Hippocampal formation (tissue), 2 donors: Measurements from ENCODE around the gene SERF2.
"Not testable (repeated sequence)": the region's sequence is repeated elsewhere in the genome, so short reads cannot be mapped to it uniquely, and the experiment has no call there.

Source experiments
- DNase-seq, 2 donors: peaks; one replicate each; lab custom pipeline; 2025; lab: John Stamatoyannopoulos, UW

SERF2 gene

DNA sequence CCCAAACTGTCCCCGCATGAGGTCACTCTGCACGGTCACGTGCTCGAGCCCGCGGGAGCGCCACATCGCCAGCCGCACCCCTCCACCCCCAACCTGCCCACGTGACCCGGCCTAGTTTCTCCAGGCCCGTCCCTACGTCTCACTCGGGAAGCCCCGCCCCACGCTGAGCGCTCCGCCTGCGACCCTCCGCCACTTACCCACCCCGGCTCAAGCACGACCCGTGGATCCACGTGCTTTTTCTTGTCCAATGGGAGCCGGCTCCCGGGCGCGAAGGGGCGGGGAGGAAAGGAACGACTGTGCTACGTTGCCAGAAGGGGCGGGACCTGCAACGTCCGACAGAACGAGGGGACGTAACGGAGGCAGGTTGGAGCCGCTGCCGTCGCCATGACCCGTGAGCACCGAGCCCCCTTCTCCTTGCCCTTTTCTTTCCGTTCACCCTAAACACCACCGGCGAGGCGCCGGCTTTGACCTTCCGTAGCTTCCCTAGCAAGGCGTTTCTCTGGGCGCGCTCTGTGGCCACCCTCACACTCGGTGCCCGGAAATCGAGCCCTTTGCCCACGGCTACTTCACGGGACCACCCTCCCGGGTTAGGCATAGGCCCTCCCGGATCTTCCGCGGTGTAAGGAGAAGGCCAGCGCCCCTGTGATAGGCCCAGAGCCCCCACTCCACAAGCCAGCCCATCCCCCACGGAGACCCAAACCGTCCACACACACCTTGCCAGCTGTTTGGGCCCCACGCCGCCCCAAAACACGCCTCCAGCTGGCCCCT is at the start of gene SERF2:
Gene SERF2 (plus strand): TSS at position 328 of the 768 bp plus-strand sequence. CDS start 57 bp downstream, at position 385.
- peak; percentile 99 to 100 for DNase-seq

DNA sequence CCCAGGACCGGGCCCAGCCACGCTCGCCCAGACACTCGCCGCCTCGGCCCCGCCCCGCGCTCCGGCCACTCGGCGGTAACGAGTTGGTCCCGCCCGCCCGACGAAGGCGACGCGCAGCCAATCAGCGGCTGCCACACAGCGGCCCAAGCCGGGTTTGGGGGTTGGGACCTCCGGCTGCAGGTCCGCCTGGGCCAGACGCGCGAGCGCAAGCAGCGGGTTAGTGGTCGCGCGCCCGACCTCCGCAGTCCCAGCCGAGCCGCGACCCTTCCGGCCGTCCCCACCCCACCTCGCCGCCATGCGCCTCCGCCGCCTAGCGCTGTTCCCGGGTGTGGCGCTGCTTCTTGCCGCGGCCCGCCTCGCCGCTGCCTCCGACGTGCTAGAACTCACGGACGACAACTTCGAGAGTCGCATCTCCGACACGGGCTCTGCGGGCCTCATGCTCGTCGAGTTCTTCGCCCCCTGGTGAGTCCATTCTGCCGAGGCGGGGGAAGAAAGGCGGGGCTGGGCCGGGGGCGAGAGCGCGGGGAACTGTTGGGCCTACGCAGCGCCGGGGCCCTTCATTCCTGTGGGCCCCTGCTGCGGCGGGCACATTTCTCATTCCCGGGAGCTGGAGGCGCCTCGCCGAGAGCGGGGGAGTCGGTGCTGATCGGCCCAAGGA is 45.7 kb upstream of the SERF2 start, which contains the start of gene PDIA3:
Gene PDIA3 (plus strand): TSS at position 194 of the 658 bp plus-strand sequence. CDS start 102 bp downstream, at position 296.
- peak; percentile 86 to 93 for DNase-seq

DNA sequence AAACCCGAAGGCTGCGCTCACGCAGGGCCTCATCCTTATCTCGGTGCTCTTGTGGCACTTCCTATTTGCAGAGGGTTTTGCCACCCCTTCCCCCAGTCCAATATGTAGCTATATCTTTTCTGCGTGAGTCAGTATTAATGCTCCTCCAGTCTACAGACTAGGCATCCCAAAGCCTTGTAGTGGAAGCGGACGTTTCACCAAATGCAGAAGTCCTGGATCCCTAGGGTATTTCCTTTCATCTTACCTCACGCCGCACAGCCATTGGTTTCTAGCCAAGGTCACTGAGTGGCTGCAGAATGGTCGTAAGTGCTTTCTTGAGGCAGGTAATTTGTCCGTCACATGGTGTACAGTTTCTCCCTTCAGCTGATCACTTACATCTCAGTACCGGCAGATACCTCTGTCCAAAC is 45.2 kb upstream of the SERF2 start:
- not testable (repeated sequence) for DNase-seq

DNA sequence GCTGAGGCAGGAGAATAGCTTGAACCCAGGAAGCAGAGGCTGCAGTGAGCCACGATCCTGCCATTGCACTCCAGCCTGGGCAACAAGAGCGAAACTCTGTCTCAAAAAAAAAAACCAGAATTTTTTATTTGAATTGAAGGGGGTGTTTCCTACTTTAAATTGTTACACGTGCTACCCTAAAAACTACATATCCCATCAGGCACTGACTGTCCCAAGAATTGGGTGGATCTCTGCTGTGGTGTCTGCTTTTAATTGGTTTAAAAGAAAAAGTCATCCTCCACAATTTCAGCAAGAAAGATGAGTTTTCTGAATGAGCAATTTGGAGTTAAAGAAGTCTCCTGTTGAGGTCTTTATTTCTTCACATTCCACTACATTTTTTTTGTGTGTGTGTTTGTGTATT is 43.7 kb upstream of the SERF2 start:
- no peak for DNase-seq

DNA sequence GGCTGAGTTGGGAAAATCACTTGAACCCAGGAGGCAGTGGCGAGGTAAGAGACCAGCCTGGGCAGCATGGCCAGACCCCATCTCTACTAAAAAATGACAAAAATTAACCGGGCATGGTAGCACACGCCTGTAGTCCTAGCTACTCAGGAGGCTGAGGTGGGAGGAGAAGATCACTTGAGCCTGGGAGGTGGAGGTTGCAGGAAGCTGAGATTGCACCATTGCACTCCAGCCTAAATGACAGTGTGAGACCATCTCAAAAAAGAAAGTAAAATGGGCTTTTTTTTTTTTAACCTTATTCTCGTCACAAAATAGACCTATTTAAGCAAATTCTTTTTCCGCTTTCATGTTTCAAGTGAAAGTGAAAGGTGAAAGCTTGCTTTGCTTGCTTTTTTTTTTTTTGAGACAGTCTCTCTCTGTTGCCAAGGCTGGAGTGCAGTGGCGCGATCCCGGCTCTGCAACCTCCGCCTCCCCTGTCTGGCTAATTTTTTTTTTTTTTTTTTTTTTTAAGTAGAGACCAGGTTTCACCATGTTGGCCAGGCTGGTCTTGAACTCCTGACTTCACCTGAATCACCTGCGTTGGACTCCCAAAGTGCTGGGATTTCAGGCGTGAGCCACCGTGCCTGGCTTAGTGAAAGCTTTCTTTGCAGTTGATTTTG is 42.3 kb upstream of the SERF2 start:
- DNase-seq: no peak

DNA sequence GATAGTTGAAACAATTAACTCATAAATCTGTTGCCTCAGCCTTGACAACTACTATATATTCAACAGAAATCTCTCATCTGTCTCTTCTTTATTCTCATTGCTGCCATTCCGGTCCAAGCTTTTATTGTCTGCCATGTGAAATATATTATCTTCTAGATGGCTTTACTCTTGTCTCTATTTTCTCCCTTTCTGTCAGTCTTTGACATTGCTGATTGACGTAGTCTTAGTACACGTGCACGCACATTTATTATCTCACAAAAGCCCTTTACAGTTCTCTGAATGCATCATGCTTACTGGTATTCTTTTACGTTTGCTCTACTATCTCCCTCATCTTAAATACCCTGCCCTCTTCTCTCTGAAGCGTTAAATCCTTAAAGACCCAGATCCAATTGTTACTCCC is 40.2 kb upstream of the SERF2 start:
- no peak for DNase-seq

DNA sequence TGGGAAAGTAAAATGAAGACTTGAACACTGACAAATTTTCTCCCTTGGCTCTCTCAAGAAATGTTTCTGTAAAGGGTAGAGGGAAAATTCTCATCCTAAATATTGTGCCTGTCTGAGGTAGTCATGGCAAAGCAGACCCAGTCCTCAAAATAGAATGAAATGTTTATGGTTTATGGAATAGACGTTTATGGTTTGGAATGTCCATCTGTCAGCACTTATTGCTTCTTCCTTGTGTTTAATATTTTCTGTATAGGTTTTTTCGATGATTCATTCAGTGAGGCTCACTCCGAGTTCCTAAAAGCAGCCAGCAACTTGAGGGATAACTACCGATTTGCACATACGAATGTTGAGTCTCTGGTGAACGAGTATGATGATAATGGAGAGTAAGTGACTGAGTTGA is 29.3 kb upstream of the SERF2 start:
- DNase-seq: no peak

DNA sequence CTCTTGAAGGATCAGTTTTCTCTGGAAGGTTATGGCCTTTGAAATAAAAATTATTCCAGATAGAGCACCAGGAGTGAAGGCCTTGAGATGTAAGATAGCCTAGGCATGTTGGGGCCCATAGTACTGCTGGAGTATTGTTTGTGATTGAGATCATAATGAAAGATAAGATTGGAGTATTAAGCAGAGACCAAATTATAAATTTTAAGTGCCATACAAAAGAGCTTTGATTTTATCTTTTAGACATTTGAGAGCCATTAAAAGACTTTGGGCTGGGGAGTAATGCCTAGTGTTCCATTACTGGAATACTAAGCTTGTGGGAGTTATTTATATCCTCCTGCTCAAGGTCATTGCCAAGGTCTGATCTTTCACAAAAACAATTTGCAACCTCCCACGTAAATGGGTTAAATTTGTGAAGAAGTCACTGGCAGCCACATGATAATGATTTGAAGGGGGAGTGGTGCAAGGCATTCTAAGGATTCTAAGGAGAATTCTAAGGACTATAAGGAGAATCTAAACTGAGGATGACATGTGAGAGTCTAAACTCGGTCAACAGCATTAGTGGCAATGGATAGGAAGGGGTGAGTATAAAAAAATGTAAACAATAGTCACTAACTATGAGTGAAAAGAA is 28.2 kb upstream of the SERF2 start:
- DNase-seq: no peak

DNA sequence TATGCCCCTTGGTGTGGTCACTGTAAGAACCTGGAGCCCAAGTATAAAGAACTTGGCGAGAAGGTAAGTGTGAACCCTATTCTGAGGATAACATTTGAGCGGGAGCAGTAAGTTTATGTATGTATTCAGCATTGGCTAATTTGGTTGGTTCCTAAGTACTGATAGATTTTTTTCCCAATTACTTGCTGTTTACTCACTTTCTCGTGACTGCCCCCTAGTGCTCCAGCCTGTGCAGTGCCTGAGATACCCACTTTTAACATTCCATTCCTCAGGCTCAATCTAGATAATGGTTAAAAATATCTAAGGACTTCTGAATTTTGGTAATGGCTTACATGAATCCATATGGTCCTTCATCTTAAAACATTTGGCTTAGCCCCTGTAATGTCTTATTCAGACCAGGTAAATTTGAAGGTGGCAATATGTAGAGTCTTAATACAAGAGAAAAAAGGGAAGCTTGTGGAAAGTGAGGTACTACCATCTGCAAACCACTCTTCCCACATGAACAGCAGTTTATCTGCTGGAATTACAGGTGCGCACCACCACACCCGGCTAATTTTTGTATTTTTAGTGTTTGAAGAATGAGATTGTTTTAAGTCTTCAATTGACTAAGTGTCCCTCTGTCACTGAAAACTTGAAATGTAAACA is 22.4 kb upstream of the SERF2 start:
- DNase-seq: peak in 1 of 2 donors; percentile 51

DNA sequence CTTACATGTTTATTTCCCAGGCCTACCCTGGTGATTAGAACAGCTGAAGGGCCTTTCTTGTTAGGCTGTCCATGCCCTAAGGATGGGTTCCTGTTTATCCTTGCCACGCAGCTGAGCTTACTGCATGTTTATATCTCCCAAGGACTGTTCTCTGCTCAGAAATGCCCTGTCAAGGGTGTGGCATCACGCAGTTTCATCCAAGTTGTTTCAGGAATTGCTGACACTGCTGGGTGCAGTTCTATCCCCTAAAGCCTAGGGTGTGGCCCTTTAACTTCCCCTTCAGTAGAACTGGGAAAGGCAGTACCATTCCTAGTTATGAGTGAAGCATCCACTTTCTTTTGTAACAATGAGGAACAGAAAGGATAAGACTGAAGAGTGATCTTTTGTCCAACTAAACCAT is 20.3 kb upstream of the SERF2 start:
- DNase-seq: no peak

DNA sequence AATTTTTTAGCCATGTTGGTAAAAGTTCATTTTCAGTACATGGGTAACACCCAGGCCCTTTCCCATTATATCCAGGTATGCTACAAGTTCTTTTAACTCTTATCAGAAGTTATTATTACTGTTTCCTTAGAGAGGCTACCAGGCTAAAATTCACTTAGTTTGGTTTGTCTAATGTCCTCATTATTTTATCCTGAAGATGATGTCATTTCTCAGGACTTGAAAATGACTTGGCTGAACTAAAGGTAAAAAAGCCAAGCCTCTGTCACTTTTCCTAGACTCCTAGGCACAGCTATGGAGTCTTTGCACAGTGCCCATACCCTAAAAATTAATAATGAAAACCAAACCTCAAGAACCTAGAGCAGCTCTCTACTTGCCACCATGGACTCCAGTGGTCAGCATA is 19.5 kb upstream of the SERF2 start:
- DNase-seq: no peak

DNA sequence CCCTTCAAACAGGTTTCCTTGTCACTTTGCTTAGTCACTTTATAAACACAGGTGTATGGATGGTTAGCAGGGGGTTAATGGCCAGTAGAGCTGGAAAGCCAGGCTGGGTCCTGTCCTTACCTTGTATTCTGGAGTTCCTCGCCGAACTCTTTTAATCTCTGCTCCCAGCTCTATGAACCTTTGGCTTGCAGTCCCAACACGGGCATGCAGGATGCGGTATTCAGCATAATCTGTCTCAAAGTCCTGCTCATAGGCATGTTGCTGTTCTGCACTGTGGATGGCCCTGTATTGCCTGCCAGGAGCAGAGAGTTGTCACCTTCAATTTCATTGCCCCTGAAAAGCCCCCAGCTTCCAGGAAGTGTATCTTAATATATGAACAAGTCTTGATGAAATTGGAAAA is 18.1 kb upstream of the SERF2 start:
- DNase-seq: no peak

DNA sequence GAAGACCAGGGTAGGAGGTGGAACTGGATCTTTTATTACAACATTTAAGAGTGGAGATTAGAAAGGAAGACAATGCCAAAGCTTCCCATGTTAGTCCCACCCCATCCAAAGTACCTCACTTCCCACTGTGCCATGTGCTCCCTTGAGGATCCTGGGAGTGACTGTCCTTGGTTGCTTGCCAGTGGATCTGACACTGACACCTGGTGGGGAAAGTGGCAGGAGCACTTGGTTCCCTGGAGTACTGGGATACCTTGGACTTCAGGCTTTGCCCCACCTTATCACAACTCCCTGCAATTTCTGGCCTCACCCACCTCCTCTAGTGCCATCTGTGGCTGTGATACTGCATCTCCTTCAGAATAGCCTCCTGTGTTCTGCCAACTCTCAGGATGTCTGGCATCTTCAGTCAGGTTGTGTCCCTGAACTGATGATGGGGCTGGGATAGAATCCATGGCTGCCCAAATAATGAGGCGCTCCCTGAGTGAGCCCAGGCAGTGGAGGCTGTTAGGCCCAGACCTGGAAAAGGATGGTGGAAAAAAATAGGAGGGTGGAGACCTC is 16.6 kb upstream of the SERF2 start:
- no peak for DNase-seq

DNA sequence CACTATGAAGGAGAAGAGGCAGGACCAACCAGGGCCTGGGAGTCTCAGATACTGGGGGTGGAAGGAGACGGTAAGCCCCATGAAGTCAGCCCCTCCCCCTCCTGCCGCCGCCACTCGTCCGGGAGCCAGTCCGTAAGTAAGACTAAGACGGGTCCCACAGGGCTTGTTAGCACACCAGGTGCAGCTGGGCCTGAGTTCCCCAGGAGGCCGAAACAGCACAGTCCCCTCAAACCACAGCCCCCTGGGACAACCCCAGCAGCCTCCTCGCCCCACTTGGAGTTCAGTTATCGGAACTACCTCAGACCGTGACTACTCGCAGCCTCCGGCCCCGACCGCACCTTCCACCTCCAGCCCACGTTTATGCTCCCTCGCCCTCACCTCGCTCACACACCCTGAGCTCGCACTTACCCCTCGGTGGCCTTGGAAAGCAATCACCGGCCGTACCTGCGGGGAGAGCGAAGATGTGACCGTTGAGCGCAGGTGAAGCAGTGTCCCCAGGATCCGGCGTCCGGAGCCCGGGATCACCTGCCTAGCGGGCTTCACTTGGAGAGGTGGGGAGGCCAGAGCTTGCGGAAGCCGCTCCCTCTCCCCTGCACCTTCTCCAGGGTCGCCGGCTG is 15.9 kb upstream of the SERF2 start:
- no peak for DNase-seq

DNA sequence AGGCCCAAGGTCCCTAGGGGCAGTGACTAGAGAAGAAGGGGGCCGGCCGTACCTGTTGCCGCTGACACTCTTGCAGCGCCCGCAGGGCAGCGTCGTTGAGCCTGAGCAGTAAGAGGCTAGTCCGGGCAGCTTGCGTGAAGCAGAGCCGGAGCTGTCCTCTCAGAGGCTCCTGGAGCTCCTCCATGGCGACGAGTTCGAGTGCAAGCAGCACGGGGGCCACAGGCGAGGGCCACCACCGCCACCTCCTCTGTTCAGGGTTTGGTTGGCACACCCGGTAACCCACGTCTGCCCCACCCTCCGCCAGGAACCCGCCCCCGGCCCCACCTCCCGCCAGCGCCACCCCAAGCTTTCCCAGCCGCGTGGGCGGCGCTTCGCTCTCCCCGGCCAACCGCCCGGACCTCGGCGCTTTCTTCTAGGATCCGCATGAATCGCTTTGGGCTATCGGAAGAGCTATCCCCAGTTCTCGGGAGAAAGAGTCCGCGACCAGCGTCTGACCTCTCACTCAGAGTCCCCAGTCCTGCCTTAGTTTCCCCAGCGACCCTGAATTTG is 15.3 kb upstream of the SERF2 start, which contains the start of gene ELL3:
Gene ELL3 (minus strand): TSS at position 249 of the 549 bp plus-strand sequence. CDS start 65 bp downstream, at position 184.
- peak in 1 of 2 donors; percentile 61 for DNase-seq

DNA sequence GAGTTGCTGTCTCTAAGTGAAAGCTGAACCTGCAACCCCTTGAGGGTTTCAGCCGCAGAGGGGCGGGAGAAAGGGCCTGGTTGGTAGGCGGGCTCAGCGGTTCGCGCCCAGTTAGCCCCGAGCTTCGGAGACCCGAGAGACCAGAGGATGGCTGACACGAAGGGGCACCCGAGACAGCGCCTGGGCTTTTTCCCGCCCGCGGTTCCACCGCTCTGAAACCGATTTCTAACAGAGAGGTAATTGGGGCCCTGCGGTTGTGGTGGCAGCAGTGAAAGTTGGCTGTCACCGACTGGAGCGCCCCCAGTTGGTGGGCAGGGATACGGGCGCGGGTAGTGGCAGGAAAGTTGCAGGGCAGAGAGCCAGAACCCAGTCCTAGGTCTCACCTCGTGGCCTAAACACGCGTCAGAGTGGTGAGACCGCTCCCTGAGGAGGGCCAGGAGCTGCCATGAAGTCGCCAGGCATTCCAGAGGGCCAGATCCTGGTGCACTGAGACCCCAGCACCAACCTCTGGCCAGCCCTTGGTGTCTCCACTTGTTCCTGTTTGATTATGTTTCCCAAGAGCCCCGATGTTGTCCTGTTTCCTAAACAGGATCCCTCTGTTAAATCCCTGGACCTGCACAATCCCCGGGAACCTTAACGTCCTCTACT is 14.7 kb upstream of the SERF2 start:
- DNase-seq: peak in 1 of 2 donors; percentile 46

DNA sequence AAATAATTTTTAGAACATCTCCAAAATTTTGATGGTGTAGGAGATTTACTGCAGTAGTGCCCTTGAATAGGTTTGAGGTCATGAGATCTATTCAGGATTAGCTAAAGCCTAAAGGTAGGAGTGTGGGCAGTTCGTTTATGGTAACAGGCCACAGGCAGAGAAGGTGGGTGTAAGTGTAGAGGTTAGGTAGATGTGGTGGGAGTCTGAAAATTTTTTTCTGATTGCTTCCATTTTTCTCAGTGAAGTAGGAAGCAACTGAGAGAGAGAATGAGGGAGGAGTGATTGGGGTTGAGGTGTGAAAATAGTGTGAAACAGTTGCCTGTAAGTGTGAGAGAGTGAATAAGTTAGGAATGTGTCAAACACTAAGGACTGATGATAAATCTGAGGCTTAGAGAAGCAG is 13.1 kb upstream of the SERF2 start:
- no peak for DNase-seq

DNA sequence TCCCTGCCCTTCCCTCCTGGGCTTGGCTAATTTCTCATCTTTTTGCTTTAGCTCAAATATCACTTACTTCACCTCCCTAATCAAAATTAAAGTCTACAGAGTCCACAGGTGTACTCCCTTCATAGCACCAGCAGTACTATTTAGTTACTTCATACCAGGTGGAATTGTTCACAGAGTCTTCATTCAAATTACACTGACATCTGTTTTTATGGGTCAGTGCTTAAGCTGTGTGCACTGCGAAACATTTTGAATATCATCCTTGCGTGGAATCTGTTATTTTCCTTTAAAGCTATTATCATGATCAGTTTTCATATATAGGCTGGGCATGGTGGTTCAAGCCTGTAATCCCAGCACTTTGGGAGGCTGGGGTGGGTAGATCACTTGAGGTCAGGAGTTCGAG is 2.7 kb upstream of the SERF2 start:
- no peak for DNase-seq

DNA sequence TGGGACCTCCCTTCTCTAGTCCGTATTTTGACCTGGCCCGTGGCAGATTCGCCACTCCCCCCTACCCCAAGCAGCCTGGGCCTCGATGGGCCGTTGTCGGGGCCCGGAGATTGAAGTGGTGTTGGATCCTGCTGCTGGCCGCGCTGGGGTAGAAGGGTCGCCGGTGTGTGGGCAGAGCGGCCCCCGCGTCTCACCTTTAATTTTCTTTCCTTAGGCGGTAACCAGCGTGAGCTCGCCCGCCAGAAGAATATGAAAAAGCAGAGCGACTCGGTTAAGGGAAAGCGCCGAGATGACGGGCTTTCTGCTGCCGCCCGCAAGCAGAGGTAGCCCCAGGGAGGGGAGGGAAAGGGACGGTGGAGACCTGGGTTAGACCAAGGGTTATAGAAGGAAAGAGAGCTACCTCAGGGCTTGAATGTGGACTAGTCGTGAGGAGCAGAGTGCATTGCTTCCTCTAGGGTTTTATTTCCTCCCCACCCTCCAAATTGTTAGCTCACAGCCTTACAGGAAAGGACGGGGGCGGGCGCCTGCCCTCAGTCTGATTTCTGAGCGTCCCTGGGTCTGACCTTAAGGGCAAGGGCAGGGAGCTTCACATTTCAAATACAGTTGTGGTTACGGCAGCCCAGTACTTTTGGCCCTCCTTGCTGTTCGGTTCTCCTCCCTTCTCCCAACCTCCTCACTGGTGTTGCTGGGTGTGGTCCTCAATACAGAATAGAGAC is 799 bp downstream of the SERF2 start:
- DNase-seq: no peak
